ENCODE measurements around the gene MAP2K2.

Gene MAP2K2

GRCh38 chr19:4099041-4099764 lies 24.7 kb downstream of the MAP2K2 start:
- TF ChIP-seq CEBPB (IDR thresholded peaks at IDR 0.05) (0 out of 2 replicates have a peak, but pooled peaks have one; percentile 40), TEAD4 (IDR thresholded peaks at IDR 0.05) (no peak)

GRCh38 chr19:4098493-4098892 lies 25.4 kb downstream of the MAP2K2 start:
- TF ChIP-seq TAF1 (IDR thresholded peaks at IDR 0.05; ENCODE audit: low read depth) = no peak
- no peak for TF ChIP-seq FOXM1 (IDR thresholded peaks at IDR 0.05; ENCODE audit: borderline replicate concordance, low read depth)
- TF ChIP-seq NFIC (IDR thresholded peaks at IDR 0.05) = no peak
- no peak for TF ChIP-seq RAD21 (IDR thresholded peaks at IDR 0.05; ENCODE audit: low read depth)
- no peak for TF ChIP-seq TCF12 (IDR thresholded peaks at IDR 0.05; ENCODE audit: low read depth)
- TF ChIP-seq REST (IDR thresholded peaks at IDR 0.05; ENCODE audit: low read depth) = no peak

GRCh38 chr19:4097501-4097900 lies 26.4 kb downstream of the MAP2K2 start:
- TF ChIP-seq NFIC (IDR thresholded peaks at IDR 0.05) = no peak
- no peak for TF ChIP-seq EGR1 (IDR thresholded peaks at IDR 0.05)
- no peak for TF ChIP-seq YY1 (IDR thresholded peaks at IDR 0.05; ENCODE audit: low read depth)
- TF ChIP-seq TCF12 (IDR thresholded peaks at IDR 0.05; ENCODE audit: low read depth) = no peak
- TF ChIP-seq TEAD4 (IDR thresholded peaks at IDR 0.05) = no peak
- no peak for TF ChIP-seq CREB1 (IDR thresholded peaks at IDR 0.05; ENCODE audit: low read depth)
- TF ChIP-seq CEBPB (IDR thresholded peaks at IDR 0.05) = no peak
- no peak for TF ChIP-seq USF1 (IDR thresholded peaks at IDR 0.05)
- TF ChIP-seq RAD21 (IDR thresholded peaks at IDR 0.05; ENCODE audit: low read depth) = no peak
- no peak for TF ChIP-seq TAF1 (IDR thresholded peaks at IDR 0.05; ENCODE audit: low read depth)
- TF ChIP-seq ZBTB7A (IDR thresholded peaks at IDR 0.05; ENCODE audit: low read depth) = no peak
- no peak for TF ChIP-seq REST (IDR thresholded peaks at IDR 0.05; ENCODE audit: low read depth)

GRCh38 chr19:4096049-4096892 lies 27.7 kb downstream of the MAP2K2 start:
- TF ChIP-seq YY1 (IDR thresholded peaks at IDR 0.05; ENCODE audit: low read depth) = no peak
- TF ChIP-seq CREB1 (IDR thresholded peaks at IDR 0.05; ENCODE audit: low read depth) = no peak
- TF ChIP-seq MAX (IDR thresholded peaks at IDR 0.05) = no peak
- no peak for TF ChIP-seq TAF1 (IDR thresholded peaks at IDR 0.05; ENCODE audit: low read depth)
- no peak for TF ChIP-seq TEAD4 (IDR thresholded peaks at IDR 0.05)

- no peak for TF ChIP-seq MAX (IDR thresholded peaks at IDR 0.05)
- no peak for TF ChIP-seq TCF12 (IDR thresholded peaks at IDR 0.05; ENCODE audit: low read depth)
- TF ChIP-seq ZBTB7A (IDR thresholded peaks at IDR 0.05; ENCODE audit: low read depth) = no peak
- no peak for TF ChIP-seq TAF1 (IDR thresholded peaks at IDR 0.05; ENCODE audit: low read depth)
- no peak for TF ChIP-seq YY1 (IDR thresholded peaks at IDR 0.05; ENCODE audit: low read depth)
- no peak for TF ChIP-seq NFIC (IDR thresholded peaks at IDR 0.05)
Observed at GRCh38 chr19:4095488-4095844, 28.5 kb downstream of the MAP2K2 start.

GRCh38 chr19:4094761-4095487 lies 29.0 kb downstream of the MAP2K2 start:
- no peak for TF ChIP-seq NFIC (IDR thresholded peaks at IDR 0.05)
- no peak for TF ChIP-seq CEBPB (IDR thresholded peaks at IDR 0.05)
- no peak for TF ChIP-seq EGR1 (IDR thresholded peaks at IDR 0.05)
- no peak for TF ChIP-seq RAD21 (IDR thresholded peaks at IDR 0.05; ENCODE audit: low read depth)
- TF ChIP-seq TEAD4 (IDR thresholded peaks at IDR 0.05) = no peak
- no peak for TF ChIP-seq YY1 (IDR thresholded peaks at IDR 0.05; ENCODE audit: low read depth)
- TF ChIP-seq USF1 (IDR thresholded peaks at IDR 0.05) = no peak
- TF ChIP-seq MAX (IDR thresholded peaks at IDR 0.05) = no peak
- no peak for TF ChIP-seq CREB1 (IDR thresholded peaks at IDR 0.05; ENCODE audit: low read depth)
- TF ChIP-seq TCF12 (IDR thresholded peaks at IDR 0.05; ENCODE audit: low read depth) = no peak

Measured in Ishikawa (cell line).